Stomach (tissue), 9 donors: Measurements from ENCODE around the gene EPB41L2. TPM values are rescaled to one million over a fixed set of nuclear protein-coding genes. Genes with fewer than 3 reads are reported as not detected.

ENCODE experiments used
- DNase-seq, 2 donors: peaks; one replicate each; pipeline versions ENCODE4 v3.0.0 to v3.0.0-alpha.2; 2013 to 2019
- H3K27ac ChIP-seq, 5 donors: fragments of 200-600 bp in 4 of 5; sonication (generic) in 4 of 5; one replicate each; pipeline ENCODE4 v1.5.1; 2013 to 2019; ENCODE audit warnings: mild to moderate bottlenecking in 1 of 5, moderate library complexity in 1 of 5
- H3K27me3 ChIP-seq, 3 donors: fragments of 200-600 bp; sonication (generic); one replicate each; pipeline ENCODE4 v1.5.1; 2017 to 2019; ENCODE audit warnings: mixed run types in 1 of 3
- H3K36me3 ChIP-seq, 4 donors: fragments of 200-600 bp; sonication (generic); 1 replicate in 3 of 4; 2 replicates in 1 of 4; pipeline ENCODE4 v1.5.1; 2016 to 2019
- H3K4me1 ChIP-seq, 4 donors: fragments of 200-600 bp; sonication (generic); one replicate each; pipeline ENCODE4 v1.5.1; 2016 to 2019
- H3K4me3 ChIP-seq, 4 donors: fragments of 200-600 bp; sonication (generic) in 3 of 4; one replicate each; pipeline ENCODE4 v1.5.1; 2016 to 2019; ENCODE audit warnings: mild to moderate bottlenecking in 1 of 4
- H3K9me3 ChIP-seq, 4 donors: fragments of 200-600 bp; sonication (generic); one replicate each; pipeline ENCODE4 v1.5.1; 2016 to 2019
- CTCF ChIP-seq, 7 experiments: fragments of 450-650 bp in 4 of 7; fragments of 200-600 bp in 3 of 7; sonication (generic) in 3 of 7; IDR thresholded peaks; one replicate each; pipeline ENCODE4 v1.5.1; 2016 to 2019; ENCODE audit warnings: antibody characterized with exemption in 7 of 7, control low read depth in 2 of 7, mild to moderate bottlenecking in 1 of 7
- EP300 ChIP-seq: sonication (generic); formaldehyde crosslinking; IDR thresholded peaks from one replicate; pipeline ENCODE4 v1.6.1; 2017; ENCODE audit warnings: antibody characterized with exemption
- POLR2A ChIP-seq, 4 donors: fragments of 450-650 bp; IDR thresholded peaks; one replicate each; pipeline ENCODE4 v1.6.1; 2016; ENCODE audit warnings: antibody characterized with exemption in 4 of 4, control low read depth in 2 of 4, mild to moderate bottlenecking in 1 of 4, moderate library complexity in 1 of 4
- POLR2AphosphoS5 ChIP-seq, 3 donors: sonication (generic); formaldehyde crosslinking; IDR thresholded peaks; one replicate each; pipeline ENCODE4 v1.6.1; 2016; ENCODE audit warnings: antibody characterized with exemption in 3 of 3
- WGBS, 5 donors: extraction: QIAGEN DNeasy Blood & Tissue Kit in 3 of 5; methylation state at CpG; one replicate each; pipeline versions ENCODE4 v1.1.5 to v1.1.7; 2013 to 2018; 5-methylcytosine and 5-hydroxymethylcytosine counted together
- intact Hi-C: fragments of 100-400 bp; cut with DNase I; formaldehyde crosslinking; loops from one replicate; pipeline ENCODE4 v1.15.1; 2023; ENCODE audit warnings: low total_unique reads
- polyA plus RNA-seq, 3 donors: library from polyadenylated mRNA; stranded (reverse); fragments of 200-250 nt; gene quantifications; one replicate each; pipeline ENCODE4 v1.2.3, GENCODE V29; 2013
- total RNA-seq, 5 donors: library from RNA; depleted of rRNA; stranded (reverse); fragments of >200 nt; gene quantifications; one replicate each; pipeline versions ENCODE4 v1.1.0 to v1.2.3, GENCODE V29; 2014 to 2016
- donor health status: healthy with polysubstance abuse.
- donor health status: Bipolar disorder and iron deficiency.
- donor health status: healthy.

Gene EPB41L2
- total and polyA plus RNA-seq, 8 donors, result 12.5 to 238 (median 30.2) TPM

GRCh38 chr6:131001945-131002660 is 60.9 kb downstream of the EPB41L2 start:
- no peaks in the 10 kb centered on the region for H3K27me3 ChIP-seq
- 24 to 44% (median 37%) methylated on average over 8 of the region's 8 CpGs for WGBS, 5 donors
- H3K9me3 ChIP-seq, result peaks cover 0 to 5% (median 3%) of the 10 kb centered on the region in 4 donors
- no peak for DNase-seq
- TF ChIP-seq CTCF (IDR thresholded peaks at IDR 0.05) (no peak), EP300 (no peak), POLR2A (IDR thresholded peaks at IDR 0.05) (no peak), POLR2AphosphoS5 (IDR thresholded peaks at IDR 0.05) (no peak)
- peak overlapping the region in 2 of 5 donors; percentile 25 to 45 for H3K27ac ChIP-seq
- no peaks in the 10 kb centered on the region for H3K36me3 ChIP-seq
- H3K4me1 ChIP-seq, result peaks cover 0 to 36% (median 18%) of the 10 kb centered on the region in 4 donors
- intact Hi-C loops, result no loop called here
- H3K4me3 ChIP-seq, result no peak overlapping the region

GRCh38 chr6:131001111-131001736 is 61.8 kb downstream of the EPB41L2 start:
- Histone ChIP-seq H3K9me3 (no peaks in the 10 kb centered on the region), H3K36me3 (no peaks in the 10 kb centered on the region), H3K4me3 (no peak overlapping the region), H3K27ac (peak overlapping the region in 1 of 5 donors; percentile 25), H3K4me1 (peaks cover 1 to 36% (median 20%) of the 10 kb centered on the region in 4 donors), H3K27me3 (no peaks in the 10 kb centered on the region)
- WGBS, 5 donors, result 68 to 79% (median 78%) methylated on average over 12 of the region's 12 CpGs
- TF ChIP-seq EP300, result no peak
- TF ChIP-seq CTCF (IDR thresholded peaks at IDR 0.05), result no peak
- no peak for TF ChIP-seq POLR2AphosphoS5 (IDR thresholded peaks at IDR 0.05)
- TF ChIP-seq POLR2A (IDR thresholded peaks at IDR 0.05), result no peak
- no peak for DNase-seq
- intact Hi-C loops, result no loop called here

GRCh38 chr6:131000544-131000943 is 62.5 kb downstream of the EPB41L2 start:
- WGBS, 5 donors, result 48 to 64% (median 57%) methylated on average over 6 of the region's 6 CpGs
- Histone ChIP-seq H3K27ac (no peak overlapping the region), H3K4me3 (no peak overlapping the region), H3K4me1 (peaks cover 6 to 38% (median 22%) of the 10 kb centered on the region in 4 donors), H3K9me3 (no peaks in the 10 kb centered on the region), H3K27me3 (no peaks in the 10 kb centered on the region), H3K36me3 (no peaks in the 10 kb centered on the region)
- DNase-seq, result no peak
- intact Hi-C loops, result no loop called here
- TF ChIP-seq EP300, result no peak
- no peak for TF ChIP-seq POLR2AphosphoS5 (IDR thresholded peaks at IDR 0.05)
- TF ChIP-seq POLR2A (IDR thresholded peaks at IDR 0.05), result no peak
- TF ChIP-seq CTCF (IDR thresholded peaks at IDR 0.05), result no peak

GRCh38 chr6:130997061-130997753 is 65.8 kb downstream of the EPB41L2 start:
- H3K36me3 ChIP-seq, result no peaks in the 10 kb centered on the region
- peaks cover 6 to 25% (median 12%) of the 10 kb centered on the region in 4 donors for H3K4me1 ChIP-seq
- no peaks in the 10 kb centered on the region for H3K27me3 ChIP-seq
- DNase-seq, result no peak
- 67 to 85% (median 77%) methylated on average over 6 of the region's 6 CpGs for WGBS, 5 donors
- H3K4me3 ChIP-seq, result no peak overlapping the region
- TF ChIP-seq POLR2A (IDR thresholded peaks at IDR 0.05) (no peak), EP300 (no peak), CTCF (IDR thresholded peaks at IDR 0.05) (no peak), POLR2AphosphoS5 (IDR thresholded peaks at IDR 0.05) (no peak)
- H3K9me3 ChIP-seq, result no peaks in the 10 kb centered on the region
- no peak overlapping the region for H3K27ac ChIP-seq
- intact Hi-C loops, result no loop called here
